MM.1S (cell line): ENCODE measurements around the gene SDK1.

Experiments used
- DNase-seq: peaks from one replicate; pipeline ENCODE4 v3.0.0-alpha.2; 2015
- H2AFZ ChIP-seq: fragments of 300-600 bp; sonication (generic); 2 replicates; pipeline ENCODE4 v1.6.0; 2016; ENCODE audit warnings: antibody characterized with exemption, low read length
- H3F3A ChIP-seq: fragments of 300-600 bp; sonication (generic); 2 replicates; pipeline ENCODE4 v1.6.1; 2016; ENCODE audit warnings: mild to moderate bottlenecking, antibody characterized with exemption, low read length, moderate library complexity, mixed read lengths; ENCODE audit not compliant: insufficient read depth
- H3K27ac ChIP-seq: fragments of 300-600 bp; sonication (generic); 2 replicates; pipeline ENCODE4 v1.5.1; 2016; ENCODE audit warnings: mild to moderate bottlenecking, low read length
- H3K27me3 ChIP-seq: fragments of 300-600 bp; sonication (generic); replicated peaks from 2 replicates; pipeline ENCODE4 v1.6.0; 2016; ENCODE audit warnings: low read length; ENCODE audit not compliant: insufficient read depth
- H3K36me3 ChIP-seq: fragments of 300-600 bp; sonication (generic); replicated peaks from 2 replicates; pipeline ENCODE4 v1.6.1; 2016; ENCODE audit warnings: mild to moderate bottlenecking, low read length, mixed read lengths; ENCODE audit not compliant: insufficient read depth
- H3K4me1 ChIP-seq: fragments of 300-600 bp; sonication (generic); 2 replicates; pipeline ENCODE4 v1.6.1; 2016; ENCODE audit warnings: low read length, mixed read lengths
- H3K4me2 ChIP-seq: fragments of 300-600 bp; sonication (generic); 2 replicates; pipeline ENCODE4 v1.6.0; 2016; ENCODE audit warnings: low read depth, low read length
- H3K4me3 ChIP-seq: fragments of 300-600 bp; sonication (generic); 2 replicates; pipeline ENCODE4 v1.5.1; 2016; ENCODE audit warnings: low read length, mixed read lengths
- H3K79me2 ChIP-seq: fragments of 300-600 bp; sonication (generic); 2 replicates; pipeline ENCODE4 v1.6.1; 2016; ENCODE audit warnings: mixed run types, low read length, mixed read lengths
- H3K9ac ChIP-seq: fragments of 300-600 bp; sonication (generic); 2 replicates; pipeline ENCODE4 v1.6.1; 2016; ENCODE audit warnings: low read length, mixed read lengths
- H3K9me2 ChIP-seq: fragments of 300-600 bp; sonication (generic); replicated peaks from 2 replicates; pipeline ENCODE4 v1.6.1; 2016; ENCODE audit warnings: mild to moderate bottlenecking, low read length, mixed read lengths; ENCODE audit not compliant: insufficient read depth
- H3K9me3 ChIP-seq: fragments of 300-600 bp; sonication (generic); replicated peaks from 2 replicates; pipeline ENCODE4 v1.6.1; 2016; ENCODE audit warnings: mild to moderate bottlenecking, low read length, mixed read lengths; ENCODE audit not compliant: insufficient read depth
- H4K20me1 ChIP-seq: fragments of 300-600 bp; sonication (generic); 2 replicates; pipeline ENCODE4 v1.6.1; 2016; ENCODE audit warnings: mild to moderate bottlenecking, low read length, moderate library complexity, mixed read lengths; ENCODE audit not compliant: insufficient read depth
- EZH2 ChIP-seq: fragments of 300-600 bp; sonication (generic); optimal IDR thresholded peaks from 2 replicates; pipeline ENCODE3; 2017; ENCODE audit warnings: low read depth, mild to moderate bottlenecking, antibody characterized with exemption, low read length, mixed read lengths
- EZH2phosphoT487 ChIP-seq: fragments of 300-600 bp; sonication (generic); IDR thresholded peaks from 2 replicates; pipeline ENCODE4 v1.6.1; 2018; ENCODE audit warnings: antibody characterized with exemption, low read length
- TF ChIP-seq, protein P1 (sequence below): fragments of 300-600 bp; sonication (generic); IDR thresholded peaks from 2 replicates; pipeline ENCODE4 v1.5.1; 2016; ENCODE audit warnings: antibody characterized with exemption, low read length, mixed read lengths

SDK1 gene

DNA sequence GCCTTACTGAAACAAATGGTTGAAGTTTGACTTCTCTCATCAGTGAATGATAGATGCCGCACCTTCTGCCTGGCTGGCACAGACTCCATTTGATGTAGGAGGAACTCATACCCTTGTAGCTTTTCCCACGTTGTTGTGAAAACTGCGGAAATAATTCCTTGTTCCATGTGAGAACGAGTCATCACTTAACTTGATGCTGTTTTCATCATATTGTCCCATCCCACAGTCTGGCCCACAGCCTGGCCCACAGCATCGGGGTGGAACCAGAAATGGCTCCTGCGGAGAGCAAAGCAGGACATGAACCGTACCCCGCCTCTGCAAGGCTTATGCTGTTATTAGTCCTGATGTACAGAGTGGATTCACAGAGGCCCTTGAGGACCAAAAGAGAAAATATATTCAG is 587.0 kb downstream of the SDK1 start:
- Histone ChIP-seq H3K9me2 (no peaks in the 10 kb centered on the region), H3K9ac (no peak overlapping the region), H3K4me3 (no peak overlapping the region), H3K4me1 (no peaks in the 10 kb centered on the region), H3K79me2 (no peaks in the 10 kb centered on the region), H3F3A (no peaks in the 10 kb centered on the region), H3K9me3 (no peaks in the 10 kb centered on the region), H3K27me3 (no peaks in the 10 kb centered on the region), H3K36me3 (no peaks in the 10 kb centered on the region), H3K4me2 (no peak overlapping the region), H3K27ac (no peak overlapping the region), H2AFZ (no peak overlapping the region), H4K20me1 (no peaks in the 10 kb centered on the region)
- no peak for TF ChIP-seq EZH2
- TF ChIP-seq, protein P1, sequence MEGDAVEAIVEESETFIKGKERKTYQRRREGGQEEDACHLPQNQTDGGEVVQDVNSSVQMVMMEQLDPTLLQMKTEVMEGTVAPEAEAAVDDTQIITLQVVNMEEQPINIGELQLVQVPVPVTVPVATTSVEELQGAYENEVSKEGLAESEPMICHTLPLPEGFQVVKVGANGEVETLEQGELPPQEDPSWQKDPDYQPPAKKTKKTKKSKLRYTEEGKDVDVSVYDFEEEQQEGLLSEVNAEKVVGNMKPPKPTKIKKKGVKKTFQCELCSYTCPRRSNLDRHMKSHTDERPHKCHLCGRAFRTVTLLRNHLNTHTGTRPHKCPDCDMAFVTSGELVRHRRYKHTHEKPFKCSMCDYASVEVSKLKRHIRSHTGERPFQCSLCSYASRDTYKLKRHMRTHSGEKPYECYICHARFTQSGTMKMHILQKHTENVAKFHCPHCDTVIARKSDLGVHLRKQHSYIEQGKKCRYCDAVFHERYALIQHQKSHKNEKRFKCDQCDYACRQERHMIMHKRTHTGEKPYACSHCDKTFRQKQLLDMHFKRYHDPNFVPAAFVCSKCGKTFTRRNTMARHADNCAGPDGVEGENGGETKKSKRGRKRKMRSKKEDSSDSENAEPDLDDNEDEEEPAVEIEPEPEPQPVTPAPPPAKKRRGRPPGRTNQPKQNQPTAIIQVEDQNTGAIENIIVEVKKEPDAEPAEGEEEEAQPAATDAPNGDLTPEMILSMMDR, result no peak
- no peak for TF ChIP-seq EZH2phosphoT487
- DNase-seq, result no peak

DNA sequence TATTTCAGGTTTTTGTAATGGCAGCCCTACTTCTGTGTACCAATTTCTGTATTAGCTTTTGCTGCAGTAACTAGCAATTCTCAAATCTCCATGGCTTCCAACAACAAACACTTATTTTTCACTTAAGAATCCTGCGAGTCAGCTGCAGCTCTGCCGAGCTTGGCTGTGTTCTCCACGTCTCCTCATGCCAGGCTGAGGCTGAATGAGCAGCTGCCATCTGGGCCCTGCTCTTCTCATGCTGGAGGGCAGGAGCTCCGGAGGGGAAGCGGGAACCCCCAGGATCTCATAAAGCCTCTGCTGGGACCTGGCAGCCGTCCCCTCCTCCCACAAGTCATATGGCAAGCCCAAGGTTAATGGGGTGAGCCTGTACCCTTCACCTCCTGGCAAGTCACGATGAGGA is 591.1 kb downstream of the SDK1 start:
- Histone ChIP-seq H2AFZ (no peak overlapping the region), H3K4me1 (no peaks in the 10 kb centered on the region), H4K20me1 (no peaks in the 10 kb centered on the region), H3K9ac (no peak overlapping the region), H3K27ac (no peak overlapping the region), H3K9me2 (no peaks in the 10 kb centered on the region), H3K27me3 (no peaks in the 10 kb centered on the region), H3F3A (no peaks in the 10 kb centered on the region), H3K4me2 (no peak overlapping the region), H3K79me2 (no peaks in the 10 kb centered on the region), H3K36me3 (no peaks in the 10 kb centered on the region), H3K9me3 (no peaks in the 10 kb centered on the region), H3K4me3 (no peak overlapping the region)
- DNase-seq, result no peak
- TF ChIP-seq, protein P1, result no peak
- TF ChIP-seq EZH2phosphoT487, result no peak
- no peak for TF ChIP-seq EZH2

DNA sequence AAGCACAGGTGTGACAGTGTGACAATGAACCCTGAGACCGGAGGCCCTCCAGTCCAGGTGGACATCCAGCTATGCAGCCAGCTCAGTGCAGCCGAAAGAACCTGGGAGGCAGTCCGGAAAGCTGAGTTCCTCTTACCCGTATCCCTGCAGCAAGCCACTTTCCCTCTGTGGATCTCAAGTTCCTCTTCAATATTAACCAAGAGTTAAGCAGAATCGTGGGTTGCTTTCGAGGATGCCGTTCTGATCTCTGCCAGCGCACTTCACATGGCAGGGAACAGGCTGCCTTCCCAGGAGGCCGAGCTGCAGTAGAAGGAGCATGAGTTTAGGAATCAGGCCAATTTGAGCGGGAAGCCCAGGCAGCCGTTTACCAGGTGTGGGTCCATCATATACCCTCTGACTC is 591.6 kb downstream of the SDK1 start:
- H3K4me2 ChIP-seq, result no peak overlapping the region

More for the DNA sequence above, 591.6 kb downstream of the SDK1 start:
- no peaks in the 10 kb centered on the region for H3K27me3 ChIP-seq
- H4K20me1 ChIP-seq, result no peaks in the 10 kb centered on the region
- H3K9me3 ChIP-seq, result no peaks in the 10 kb centered on the region
- TF ChIP-seq, protein P1, result no peak
- no peak for TF ChIP-seq EZH2
- H3K4me3 ChIP-seq, result no peak overlapping the region
- no peaks in the 10 kb centered on the region for H3K9me2 ChIP-seq
- no peak overlapping the region for H3K9ac ChIP-seq
- no peaks in the 10 kb centered on the region for H3K36me3 ChIP-seq
- no peaks in the 10 kb centered on the region for H3K4me1 ChIP-seq
- H3F3A ChIP-seq, result no peaks in the 10 kb centered on the region
- no peaks in the 10 kb centered on the region for H3K79me2 ChIP-seq
- no peak for DNase-seq
- H3K27ac ChIP-seq, result no peak overlapping the region
- no peak overlapping the region for H2AFZ ChIP-seq
